DND-41 (cell line): ENCODE results near the gene HDLBP.

Source experiments
- CTCF ChIP-seq: IDR thresholded peaks from 2 replicates; pipeline ENCODE4 v1.5.1; 2012; ENCODE audit warnings: borderline replicate concordance, low read length, moderate library complexity, mild to moderate bottlenecking; ENCODE audit not compliant: poor library complexity, severe bottlenecking; ENCODE audit errors: extremely low read depth
- EZH2 ChIP-seq: IDR thresholded peaks from 3 replicates; pipeline ENCODE4 v1.6.1; 2012; ENCODE audit warnings: borderline replicate concordance, low read depth, mild to moderate bottlenecking, moderate library complexity, low read length, inconsistent platforms; ENCODE audit not compliant: severe bottlenecking

GRCh38 chr2:241282555-241282954 lies 32.9 kb downstream of the HDLBP start:
- TF ChIP-seq EZH2 (no peak), CTCF (no peak)
